ENCODE data around the gene MARCHF6. TPM values are rescaled to one million over a fixed set of nuclear protein-coding genes. Genes with fewer than 3 reads are reported as not detected.
"Not testable (repeated sequence)": the region's sequence is repeated elsewhere in the genome, so short reads cannot be mapped to it uniquely, and the experiment has no call there.

Gene MARCHF6
- total and polyA plus RNA-seq, 2 of the 8 experiments (the other 6 are each of a cell fraction or from before 2014, with no cell fraction given), result 93.1 to 118 TPM

GRCh38 chr5:10392567-10393328 lies 39.3 kb downstream of the MARCHF6 start:
- H3K27ac ChIP-seq (ENCODE audit: low read depth, low read length); FAIRE-seq; H3K79me1 ChIP-seq (ENCODE audit: low read depth, low read length); H3K14ac ChIP-seq (ENCODE audit: insufficient read length); H3K79me2 ChIP-seq (ENCODE audit: control insufficient read depth in 1 of 2, insufficient read depth in 2 of 2, low read length in 2 of 2); H3K56ac ChIP-seq (replicated peaks; ENCODE audit: insufficient read length, low read depth, low read length); H2BK20ac ChIP-seq (ENCODE audit: low read length); H3K4me1 ChIP-seq (replicated peaks in 1 of 4; ENCODE audit: control insufficient read depth in 3 of 4, insufficient read depth in 4 of 4, low read length in 3 of 4); H4K5ac ChIP-seq (ENCODE audit: insufficient read length, low read depth, low read length); H2BK15ac ChIP-seq (ENCODE audit: low read length); H3K4ac ChIP-seq (replicated peaks; ENCODE audit: insufficient read length, low read depth, low read length); H2BK12ac ChIP-seq (ENCODE audit: low read depth, low read length); H2BK5ac ChIP-seq (ENCODE audit: low read depth, low read length); H3K4me3 ChIP-seq (ENCODE audit: extremely low read depth in 1 of 4, insufficient read depth in 2 of 4, low read depth in 3 of 4, low read length in 4 of 4); H3K9ac ChIP-seq (replicated peaks in 1 of 4; ENCODE audit: extremely low read depth in 1 of 4, low read depth in 3 of 4, low read length in 3 of 4); H4K8ac ChIP-seq (ENCODE audit: extremely low read depth, insufficient read depth, low read length); H3K4me2 ChIP-seq (ENCODE audit: insufficient read depth in 1 of 2, low read depth in 2 of 2, low read length in 2 of 2); POLR2A ChIA-PET (ENCODE audit: partially characterized antibody); H4K20me1 ChIP-seq (replicated peaks in 1 of 2; ENCODE audit: control insufficient read depth in 1 of 2, insufficient read depth in 2 of 2, low read length in 2 of 2); H3K23me2 ChIP-seq (ENCODE audit: low read depth, low read length); H3K27me3 ChIP-seq (replicated peaks in 1 of 4; ENCODE audit: control insufficient read depth in 3 of 4, extremely low read depth in 1 of 4, insufficient read depth in 3 of 4, low read length in 3 of 4); DNase-seq (ENCODE audit: low read depth in 1 of 2, low spot score in 2 of 2); H2AFZ ChIP-seq (ENCODE audit: low read length); H3K18ac ChIP-seq (ENCODE audit: extremely low read depth, low read length); H3K9me3 ChIP-seq (ENCODE audit: insufficient read depth in 2 of 2, low read depth in 1 of 2, low read length in 1 of 2); H3K23ac ChIP-seq (ENCODE audit: insufficient read length); H2AK5ac ChIP-seq (ENCODE audit: low read depth, low read length); H2BK120ac ChIP-seq (replicated peaks; ENCODE audit: low read depth, low read length); H4K91ac ChIP-seq (replicated peaks; ENCODE audit: insufficient read length, low read length): not testable (repeated sequence)
- 93% methylated on average over 5 of the region's 6 CpGs; no CpG with 5 or more reads in 1 of the 2 experiments for WGBS, 2 experiments (ENCODE audit: extremely low coverage in 1 of 2, insufficient coverage in 1 of 2, insufficient read length in 1 of 2, insufficient replicate concordance in 2 of 2, low coverage in 1 of 2, low lambda C conversion rate in 2 of 2, missing lambda C conversion rate in 1 of 2)
- peaks cover 0 to 60% (median 26%) of the 10 kb centered on the region in 4 experiments; a peak in 5 of 8 replicates for H3K36me3 ChIP-seq (ENCODE audit: control insufficient read depth in 2 of 4, insufficient read depth in 4 of 4, low read length in 3 of 4)
- CTCF ChIA-PET (ENCODE audit: partially characterized antibody), result interaction anchor here (1.0 to 1.9 kb wide), 2 partner anchors 13 to 22 kb away, joined by 4 read pairs; no protein-coding TSS in a partner anchor

Data from H1 (cell line).